ENCODE data around the gene RPL13A.
"Not testable (repeated sequence)": the region's sequence is repeated elsewhere in the genome, so short reads cannot be mapped to it uniquely, and the experiment has no call there.

The RPL13A gene

GRCh38 chr19:49458567-49458903 lies 28.9 kb upstream of the RPL13A start:
- DNase-seq, result no peak

DNA sequence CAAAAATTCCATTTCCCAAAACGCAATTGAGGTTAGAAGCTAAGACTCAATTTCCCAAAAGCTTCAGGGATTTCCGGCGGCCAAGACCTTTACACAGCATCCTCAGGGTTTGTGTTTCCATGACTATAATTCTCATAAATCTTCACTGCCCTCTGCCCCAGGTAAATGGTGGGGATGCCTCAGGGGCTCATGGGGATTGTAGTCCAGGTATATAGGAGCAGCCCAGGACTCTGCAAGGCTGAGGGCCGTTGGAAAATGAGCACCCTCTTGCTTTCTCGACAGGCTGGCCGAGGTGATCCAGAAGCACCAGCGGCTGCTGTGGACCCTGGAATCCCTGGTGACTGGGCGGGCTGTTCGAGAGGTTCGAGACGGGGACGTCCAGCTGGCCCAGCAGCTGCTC lies 28.0 kb upstream of the RPL13A start:
- no peak for DNase-seq

DNA sequence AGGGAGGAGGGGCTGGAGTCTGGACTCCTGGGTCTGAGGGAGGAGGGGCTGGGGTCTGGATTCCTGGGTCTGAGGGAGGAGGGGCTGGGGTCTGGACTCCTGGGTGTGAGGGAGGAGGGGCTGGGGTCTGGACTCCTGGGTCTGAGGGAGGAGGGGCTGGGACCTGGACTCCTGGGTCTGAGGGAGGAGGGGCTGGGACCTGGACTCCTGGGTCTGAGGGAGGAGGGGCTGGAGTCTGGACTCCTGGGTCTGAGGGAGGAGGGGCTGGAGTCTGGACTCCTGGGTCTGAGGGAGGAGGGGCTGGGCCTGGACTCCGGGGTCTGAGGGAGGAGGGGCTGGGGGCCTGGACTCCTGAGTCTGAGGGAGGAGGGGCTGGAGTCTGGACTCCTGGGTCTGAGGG lies 26.3 kb upstream of the RPL13A start:
- not testable (repeated sequence) for DNase-seq

- no peak for DNase-seq
These were observed 25.8 kb upstream of the RPL13A start for GRCh38 chr19:49461656-49462055.

DNA sequence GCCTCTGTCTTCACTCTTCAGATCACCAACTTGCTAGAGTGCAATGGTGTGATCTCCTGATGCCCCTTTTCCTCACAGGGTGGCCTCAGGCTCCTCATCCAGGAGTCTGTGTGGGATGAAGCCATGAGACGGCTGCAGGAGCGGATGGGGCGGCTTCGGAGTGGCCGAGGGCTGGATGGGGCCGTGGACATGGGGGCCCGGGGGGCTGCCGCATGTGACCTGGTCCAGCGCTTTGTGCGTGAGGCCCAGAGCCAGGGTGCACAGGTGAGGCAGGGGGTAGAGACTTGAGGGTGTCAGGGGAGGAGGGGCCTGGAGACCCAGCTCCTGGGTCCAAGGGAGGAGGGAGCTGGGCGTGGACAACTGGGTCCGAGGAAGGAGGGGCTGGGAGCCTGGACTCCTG lies 24.9 kb upstream of the RPL13A start:
- DNase-seq, result no peak

DNA sequence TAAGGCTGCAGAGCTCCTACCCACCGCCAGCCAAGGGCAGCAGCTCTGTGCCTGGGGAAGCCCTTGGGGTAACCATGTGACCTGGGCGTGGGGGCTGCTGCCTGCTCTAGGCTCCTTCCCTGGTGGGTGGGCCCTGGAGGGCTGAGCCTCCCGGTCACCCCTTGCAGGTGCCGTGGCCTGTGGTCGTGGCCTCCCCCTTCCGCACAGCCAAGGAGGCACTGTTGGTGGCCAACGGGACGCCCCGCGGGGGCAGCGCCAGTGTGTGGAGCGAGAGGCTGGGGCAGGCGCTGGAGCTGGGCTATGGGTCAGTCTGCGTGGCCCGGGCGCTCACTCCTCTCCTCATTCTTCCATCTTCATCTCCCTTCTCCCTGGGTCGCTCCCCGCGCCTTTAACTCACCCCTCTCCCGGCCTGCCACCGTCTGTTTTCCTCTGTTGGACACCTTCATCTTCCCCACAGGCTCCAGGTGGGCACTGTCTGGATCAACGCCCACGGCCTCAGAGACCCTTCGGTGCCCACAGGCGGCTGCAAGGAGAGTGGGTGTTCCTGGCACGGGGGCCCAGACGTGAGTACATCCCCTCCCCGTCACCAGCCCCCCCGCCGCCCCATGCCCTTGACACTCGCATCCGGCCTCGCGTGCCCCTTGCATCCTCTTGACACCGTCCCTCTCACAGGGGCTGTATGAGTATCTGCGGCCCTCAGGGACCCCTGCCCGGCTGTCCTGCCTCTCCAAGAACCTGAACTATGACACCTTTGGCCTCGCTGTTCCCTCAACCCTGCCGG lies 23.3 kb upstream of the RPL13A start:
- no peak for DNase-seq

DNA sequence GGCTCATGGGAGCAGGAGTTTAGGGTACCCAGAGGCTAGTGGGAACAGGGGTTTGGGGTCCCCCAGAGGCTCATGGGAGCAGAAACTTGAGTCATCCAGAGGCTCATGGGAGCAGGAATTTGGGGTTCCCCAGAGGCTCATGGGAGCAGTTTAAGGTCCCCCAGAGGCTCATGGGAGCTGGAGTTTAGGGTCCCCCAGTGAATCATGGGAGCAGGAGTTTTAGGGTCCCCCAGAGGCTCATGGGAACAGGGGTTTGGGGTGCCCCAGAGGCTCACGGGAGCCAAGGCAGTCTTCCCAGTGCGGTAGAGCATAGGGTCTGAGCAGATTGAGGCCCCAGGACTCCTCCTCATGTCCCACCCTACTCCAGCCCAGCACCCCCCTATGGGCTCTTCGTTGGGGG lies 22.0 kb upstream of the RPL13A start:
- DNase-seq, result no peak

DNA sequence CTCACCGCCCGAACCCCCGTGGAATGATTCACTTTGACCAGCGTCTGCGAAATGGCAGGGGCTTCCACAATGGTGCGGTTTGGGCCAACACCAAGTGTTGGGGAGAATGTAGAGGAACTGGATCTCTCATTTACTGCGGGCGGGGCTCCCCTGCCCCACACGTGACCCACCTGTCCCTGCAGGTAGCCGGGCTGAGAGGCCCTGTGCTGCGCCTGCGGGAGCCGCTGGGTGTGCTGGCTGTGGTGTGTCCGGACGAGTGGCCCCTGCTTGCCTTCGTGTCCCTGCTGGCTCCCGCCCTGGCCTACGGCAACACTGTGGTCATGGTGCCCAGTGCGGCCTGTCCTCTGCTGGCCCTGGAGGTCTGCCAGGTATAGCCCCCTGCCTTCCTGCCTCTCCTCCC lies 19.2 kb upstream of the RPL13A start:
- DNase-seq, result no peak

DNA sequence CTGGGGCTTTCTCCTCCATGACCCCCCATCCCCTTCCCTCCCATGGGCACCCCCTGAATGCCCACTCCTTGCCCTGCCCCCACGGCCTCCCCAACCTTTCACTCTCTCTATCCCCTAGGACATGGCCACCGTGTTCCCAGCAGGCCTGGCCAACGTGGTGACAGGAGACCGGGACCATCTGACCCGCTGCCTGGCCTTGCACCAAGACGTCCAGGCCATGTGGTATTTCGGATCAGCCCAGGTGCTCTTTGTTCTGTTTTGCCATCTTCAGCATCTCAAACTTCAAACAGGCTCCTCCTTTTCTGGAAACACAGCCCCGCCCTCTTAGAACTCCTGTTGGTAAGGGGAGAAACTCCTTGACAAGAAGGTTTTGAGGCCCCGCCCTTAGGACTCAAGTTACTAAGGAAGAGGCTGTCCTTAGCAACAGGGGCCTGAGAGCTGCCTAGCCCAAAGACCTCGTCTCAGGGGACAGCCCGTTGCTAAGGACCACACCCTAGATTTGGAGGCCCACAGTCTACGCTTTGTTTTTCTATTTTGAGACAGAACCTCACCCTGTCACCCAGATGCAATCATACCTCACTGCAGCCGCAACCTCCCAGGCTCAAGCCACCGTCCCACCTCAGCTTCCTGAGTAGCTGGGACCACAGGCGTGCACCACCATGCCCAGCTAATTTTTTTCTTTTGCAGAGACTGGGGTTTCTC lies 18.5 kb upstream of the RPL13A start:
- peak; percentile 97 for DNase-seq

GRCh38 chr19:49469828-49470614 lies 17.4 kb upstream of the RPL13A start:
- DNase-seq, result peak; percentile 95

DNA sequence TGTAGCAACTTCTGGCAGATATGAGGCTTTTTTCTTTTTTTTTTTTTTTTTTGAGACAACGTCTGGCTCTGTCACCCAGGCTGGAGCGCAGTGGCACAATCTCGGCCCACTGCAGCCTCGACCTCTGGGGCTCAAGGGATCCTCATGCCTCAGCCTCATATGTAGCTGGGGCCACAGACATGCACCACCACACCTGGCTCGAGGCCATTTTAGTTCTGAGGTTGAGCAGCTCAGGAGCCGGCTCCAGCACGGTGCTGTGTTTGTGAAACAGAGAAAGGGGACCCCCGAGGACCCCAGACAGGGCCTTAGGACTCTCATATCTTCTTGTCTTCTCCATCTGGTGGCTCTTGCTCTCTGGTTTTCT lies 16.8 kb upstream of the RPL13A start:
- DNase-seq, result no peak

- no peak for DNase-seq
These were observed 14.5 kb upstream of the RPL13A start for GRCh38 chr19:49472936-49473335.

DNA sequence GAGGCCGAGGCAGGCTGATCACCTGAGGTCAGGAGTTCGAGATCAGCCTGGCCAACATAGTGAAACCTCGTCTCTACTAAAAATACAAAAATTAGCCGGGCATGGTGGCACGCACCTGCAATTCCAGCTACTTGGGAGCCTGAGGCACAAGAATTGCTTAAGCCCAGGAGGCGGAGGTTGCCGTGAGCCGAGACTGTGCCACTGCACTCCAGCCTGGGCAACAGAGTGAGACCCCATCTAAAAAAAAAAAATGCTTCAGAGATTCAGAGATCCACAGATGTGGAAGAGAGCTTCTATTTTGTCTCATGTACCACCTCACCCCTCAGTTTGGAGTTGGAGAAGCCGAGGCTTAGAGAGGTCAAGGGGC lies 13.9 kb upstream of the RPL13A start:
- not testable (repeated sequence) for DNase-seq

DNA sequence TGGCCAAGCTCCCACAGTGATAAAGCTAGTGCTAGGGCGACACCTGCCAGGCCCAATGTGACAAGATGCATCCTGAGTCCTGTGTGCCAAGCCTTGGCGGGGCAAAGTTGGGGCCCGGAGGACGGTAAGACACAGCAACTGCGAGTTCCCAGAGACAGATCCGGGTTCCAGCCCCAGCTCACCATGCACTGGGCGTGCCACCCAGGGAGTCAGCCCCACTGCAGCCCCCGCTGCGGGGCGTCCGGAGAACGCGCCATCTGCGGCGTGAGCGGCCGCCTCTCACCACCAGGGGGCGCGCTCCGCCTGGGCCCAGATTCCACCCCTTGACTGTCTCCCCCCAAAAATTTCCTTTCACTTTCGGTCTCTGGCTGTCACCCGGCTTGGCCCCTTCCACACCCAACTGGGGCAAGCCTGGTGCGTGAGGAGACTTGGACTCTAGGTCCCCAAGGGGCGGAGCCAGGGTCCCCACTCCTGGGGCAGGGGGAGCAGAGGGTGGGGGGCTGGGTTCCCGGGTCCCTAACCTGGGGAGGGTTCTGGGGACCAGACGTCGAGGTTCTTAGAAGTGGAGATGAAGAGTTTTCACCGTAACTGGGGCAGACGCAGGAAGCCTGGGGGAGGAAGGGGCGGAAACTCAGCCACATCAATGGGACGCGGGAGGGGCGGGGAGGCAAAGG lies 13.4 kb upstream of the RPL13A start, which contains the start of gene FLT3LG:
Gene FLT3LG (plus strand): TSS at position 348 of the 674 bp plus-strand sequence. CDS start 425 bp downstream, outside the sequence.
- DNase-seq, result peak; percentile 96

DNA sequence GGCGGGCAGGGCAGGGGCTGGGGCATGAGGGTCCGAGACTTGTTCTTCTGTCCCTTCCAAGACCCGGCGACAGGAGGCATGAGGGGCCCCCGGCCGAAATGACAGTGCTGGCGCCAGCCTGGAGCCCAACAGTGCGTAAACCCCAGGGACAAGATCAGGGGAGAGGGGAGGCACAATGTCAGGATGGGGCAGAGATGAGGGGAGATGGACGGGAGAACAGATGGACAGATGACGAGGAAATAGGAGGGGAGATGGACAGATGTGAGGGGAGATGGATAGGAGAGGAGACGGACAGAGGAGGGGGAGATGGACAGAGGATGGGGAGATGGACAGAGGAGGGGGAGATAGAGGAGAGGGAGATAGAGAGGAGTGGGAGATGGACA lies 12.9 kb upstream of the RPL13A start:
- DNase-seq, result no peak

DNA sequence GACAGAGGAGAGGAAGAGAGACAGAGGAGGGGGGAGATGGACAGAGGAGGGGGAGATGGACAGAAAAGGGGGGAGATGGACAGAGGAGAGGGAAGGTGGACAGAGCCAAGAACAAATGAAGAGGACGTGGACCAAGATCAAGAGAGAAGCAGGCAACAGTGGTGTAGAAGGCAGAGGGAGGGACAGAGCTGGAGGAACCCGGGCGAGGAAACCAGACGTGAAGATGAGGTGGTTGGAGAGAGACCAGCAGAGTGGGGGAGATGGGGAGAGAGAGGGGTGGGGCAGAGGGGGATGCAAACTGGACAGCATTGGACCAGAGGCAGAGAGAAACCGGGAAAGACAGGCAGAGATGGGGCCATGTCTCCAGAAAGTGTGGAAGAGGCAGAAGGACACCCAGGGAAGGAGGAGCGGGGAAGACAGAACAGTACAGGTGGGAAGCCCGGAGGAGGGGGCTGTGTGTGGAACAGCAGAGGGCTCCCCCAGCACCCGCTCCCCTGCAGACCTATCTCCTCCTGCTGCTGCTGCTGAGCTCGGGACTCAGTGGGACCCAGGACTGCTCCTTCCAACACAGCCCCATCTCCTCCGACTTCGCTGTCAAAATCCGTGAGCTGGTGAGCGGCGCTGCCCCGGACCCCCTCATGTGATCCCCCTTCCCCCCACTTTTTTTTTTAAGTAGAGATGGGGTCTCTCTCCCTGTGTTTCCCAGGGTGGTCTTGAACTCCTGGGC lies 12.1 kb upstream of the RPL13A start:
- peak; percentile 36 for DNase-seq

- DNase-seq, result peak; percentile 76
These were observed 11.2 kb upstream of the RPL13A start for GRCh38 chr19:49475995-49476880.

DNA sequence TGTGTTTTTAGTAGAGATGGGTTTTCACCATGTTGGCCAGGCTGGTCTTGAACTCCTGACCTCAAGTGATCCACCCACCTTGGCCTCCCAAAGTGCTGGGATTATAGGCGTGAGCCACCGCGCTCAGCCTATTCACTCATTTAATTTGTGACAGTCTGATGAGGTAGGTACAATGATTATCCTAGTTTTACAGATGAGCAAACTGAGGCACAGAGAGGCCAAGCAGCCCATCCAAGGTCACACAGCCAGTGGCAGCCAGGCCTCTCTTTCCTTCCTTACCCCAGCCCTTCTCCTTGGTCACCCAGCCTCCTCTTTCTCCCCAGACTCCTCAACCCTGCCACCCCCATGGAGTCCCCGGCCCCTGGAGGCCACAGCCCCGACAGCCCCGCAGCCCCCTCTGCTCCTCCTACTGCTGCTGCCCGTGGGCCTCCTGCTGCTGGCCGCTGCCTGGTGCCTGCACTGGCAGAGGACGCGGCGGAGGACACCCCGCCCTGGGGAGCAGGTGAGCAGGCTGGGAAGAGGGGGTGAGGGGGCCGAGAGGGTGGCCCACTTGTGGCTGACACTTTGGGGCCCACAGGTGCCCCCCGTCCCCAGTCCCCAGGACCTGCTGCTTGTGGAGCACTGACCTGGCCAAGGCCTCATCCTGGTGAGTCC lies 7.3 kb upstream of the RPL13A start:
- no peak for DNase-seq

DNA sequence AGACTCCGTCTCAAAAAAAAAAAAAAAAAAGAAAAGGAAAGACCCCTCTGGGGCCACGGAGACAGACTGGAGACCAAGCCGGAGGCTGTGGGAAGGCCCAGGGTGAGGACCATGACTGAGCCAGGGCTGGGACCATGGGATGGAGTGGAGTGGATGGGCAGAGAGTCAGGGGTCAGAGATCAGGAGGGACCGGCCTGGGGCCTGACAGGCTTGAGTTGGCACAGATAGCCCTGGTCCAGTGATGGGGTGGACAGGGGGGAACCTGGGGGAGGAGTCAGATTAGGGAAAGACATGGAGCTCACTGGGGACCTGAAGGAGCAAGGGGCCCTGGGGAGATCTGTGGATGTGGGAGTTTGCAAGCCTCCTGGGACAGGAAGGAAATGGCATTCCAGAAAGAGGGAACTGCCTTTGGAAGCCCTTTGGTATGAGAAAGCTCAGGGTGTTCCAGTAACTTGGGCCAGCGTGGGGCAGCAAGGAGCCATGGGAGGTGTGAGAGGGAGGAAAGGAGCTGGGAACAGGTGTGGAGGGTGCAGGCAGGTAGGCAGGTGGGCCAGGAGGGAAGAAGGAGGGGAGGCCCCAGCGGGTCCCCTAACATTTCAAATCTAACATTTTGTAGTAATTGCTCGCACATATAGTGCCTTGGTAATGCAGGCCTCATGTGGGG lies 6.3 kb upstream of the RPL13A start:
- DNase-seq, result no peak

DNA sequence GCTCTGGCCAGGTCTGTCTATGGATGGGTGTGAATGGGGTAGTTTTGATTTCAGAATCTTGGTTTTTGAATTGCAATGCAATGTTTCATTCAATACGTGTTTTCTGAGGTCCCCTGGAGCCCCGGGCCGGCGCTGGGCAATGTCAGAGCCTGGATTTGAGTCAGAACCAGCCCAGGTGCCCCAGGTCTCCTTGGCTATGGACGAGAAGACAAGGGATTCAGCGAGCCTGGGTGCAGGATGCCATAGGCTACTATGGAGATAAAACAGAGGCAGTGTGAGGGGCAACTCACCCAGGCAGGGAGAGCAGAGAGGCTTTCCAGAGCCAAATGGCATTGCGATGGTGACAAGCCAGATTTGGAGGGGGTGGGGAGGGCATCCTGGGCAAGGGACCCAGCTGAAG lies 1.2 kb upstream of the RPL13A start:
- no peak for DNase-seq

Measured in CD4-positive, alpha-beta T cell treated with Interleukin-12 subunit alpha and Interleukin-12 subunit beta, for 1 hour (primary cell).